ENCODE data around the gene SIVA1. TPM values are rescaled to one million over a fixed set of nuclear protein-coding genes. Genes with fewer than 3 reads are reported as not detected.

The SIVA1 gene
- total and polyA plus RNA-seq, 9 of the 15 experiments (the other 6 are each of a cell fraction or from before 2014, with no cell fraction given): 4.2 to 186 (median 54.2) TPM

DNA sequence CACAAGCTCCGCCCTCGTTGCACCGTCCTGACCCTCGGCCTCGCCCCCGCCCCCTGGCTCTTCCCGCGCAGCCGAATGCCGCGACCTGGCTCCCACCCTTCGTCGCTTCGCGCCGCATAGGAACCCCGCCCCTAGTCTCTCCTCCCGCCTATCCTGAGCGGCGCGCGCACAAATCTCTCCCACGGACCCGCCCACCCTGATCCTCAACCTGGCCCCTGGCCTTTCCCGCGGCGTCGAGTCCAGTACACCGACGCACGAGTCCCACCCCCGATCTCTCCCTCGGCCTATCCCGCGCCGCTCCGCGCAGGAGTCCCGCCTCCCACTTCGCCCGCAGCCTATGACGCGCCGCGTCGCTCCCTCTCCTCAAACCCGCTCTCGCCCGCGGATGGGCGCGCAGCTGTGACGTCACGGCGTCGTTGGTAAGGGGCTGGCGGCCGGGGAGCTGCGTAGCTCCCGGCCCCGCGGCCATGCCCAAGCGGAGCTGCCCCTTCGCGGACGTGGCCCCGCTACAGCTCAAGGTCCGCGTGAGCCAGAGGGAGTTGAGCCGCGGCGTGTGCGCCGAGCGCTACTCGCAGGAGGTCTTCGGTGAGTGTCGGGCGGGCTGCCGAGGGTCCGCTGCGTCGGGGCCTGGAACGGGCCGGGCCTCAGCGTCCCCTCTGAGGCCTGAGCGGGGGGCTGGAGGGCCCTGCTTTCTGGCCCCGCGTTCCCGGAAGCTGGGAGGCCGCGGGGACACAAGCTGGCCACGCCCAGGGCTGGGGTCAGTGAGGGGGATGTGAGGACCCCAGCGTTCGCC lies at the start of gene SIVA1 (continued):
- TF ChIP-seq, protein P1, sequence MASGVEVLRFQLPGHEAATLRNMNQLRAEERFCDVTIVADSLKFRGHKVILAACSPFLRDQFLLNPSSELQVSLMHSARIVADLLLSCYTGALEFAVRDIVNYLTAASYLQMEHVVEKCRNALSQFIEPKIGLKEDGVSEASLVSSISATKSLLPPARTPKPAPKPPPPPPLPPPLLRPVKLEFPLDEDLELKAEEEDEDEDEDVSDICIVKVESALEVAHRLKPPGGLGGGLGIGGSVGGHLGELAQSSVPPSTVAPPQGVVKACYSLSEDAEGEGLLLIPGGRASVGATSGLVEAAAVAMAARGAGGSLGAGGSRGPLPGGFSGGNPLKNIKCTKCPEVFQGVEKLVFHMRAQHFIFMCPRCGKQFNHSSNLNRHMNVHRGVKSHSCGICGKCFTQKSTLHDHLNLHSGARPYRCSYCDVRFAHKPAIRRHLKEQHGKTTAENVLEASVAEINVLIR (CRISPR knock-in tag; IDR thresholded peaks at IDR 0.05): peak; percentile 96
- TF ChIP-seq IFI16 (CRISPR knock-in tag; IDR thresholded peaks at IDR 0.05) (no peak), ZBED1 (IDR thresholded peaks at IDR 0.05) (no peak), MCM3 (IDR thresholded peaks at IDR 0.05) (no peak), NFYB (IDR thresholded peaks at IDR 0.05; ENCODE audit: extremely low read depth, insufficient read length) (peak; percentile 16), MYBL2 (IDR thresholded peaks at IDR 0.05; ENCODE audit: low read depth) (no peak), MYBL2 (CRISPR knock-in tag; IDR thresholded peaks at IDR 0.05; ENCODE audit: borderline replicate concordance) (no peak), PRMT5 (CRISPR knock-in tag; IDR thresholded peaks at IDR 0.05) (no peak), HNRNPLL (IDR thresholded peaks at IDR 0.05; ENCODE audit: low read depth, low read length, poor library complexity, severe bottlenecking) (peak; percentile 51), CREM (IDR thresholded peaks at IDR 0.05; ENCODE audit: low read depth) (peak; percentile 98), KLF16 (IDR thresholded peaks at IDR 0.05) (no peak), NCOA2 (IDR thresholded peaks at IDR 0.05; ENCODE audit: partially characterized antibody in 2 of 2) (no peak), SIX5 (IDR thresholded peaks at IDR 0.05; ENCODE audit: borderline replicate concordance in 1 of 2, insufficient read depth in 1 of 2, low read depth in 1 of 2, low read length in 2 of 2) (peak in 1 of 2 experiments; percentile 38; a peak in 1 of 4 replicates), ETV5 (CRISPR knock-in tag; IDR thresholded peaks at IDR 0.05; ENCODE audit: low read depth) (0 out of 2 replicates have a peak, but pooled peaks have one; percentile 44)
- TF ChIP-seq, protein P2, sequence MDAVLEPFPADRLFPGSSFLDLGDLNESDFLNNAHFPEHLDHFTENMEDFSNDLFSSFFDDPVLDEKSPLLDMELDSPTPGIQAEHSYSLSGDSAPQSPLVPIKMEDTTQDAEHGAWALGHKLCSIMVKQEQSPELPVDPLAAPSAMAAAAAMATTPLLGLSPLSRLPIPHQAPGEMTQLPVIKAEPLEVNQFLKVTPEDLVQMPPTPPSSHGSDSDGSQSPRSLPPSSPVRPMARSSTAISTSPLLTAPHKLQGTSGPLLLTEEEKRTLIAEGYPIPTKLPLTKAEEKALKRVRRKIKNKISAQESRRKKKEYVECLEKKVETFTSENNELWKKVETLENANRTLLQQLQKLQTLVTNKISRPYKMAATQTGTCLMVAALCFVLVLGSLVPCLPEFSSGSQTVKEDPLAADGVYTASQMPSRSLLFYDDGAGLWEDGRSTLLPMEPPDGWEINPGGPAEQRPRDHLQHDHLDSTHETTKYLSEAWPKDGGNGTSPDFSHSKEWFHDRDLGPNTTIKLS (IDR thresholded peaks at IDR 0.05; ENCODE audit: borderline replicate concordance, low read depth): peak; percentile 63; the same call in 1 of the 2 replicates
- TF ChIP-seq, protein P3, sequence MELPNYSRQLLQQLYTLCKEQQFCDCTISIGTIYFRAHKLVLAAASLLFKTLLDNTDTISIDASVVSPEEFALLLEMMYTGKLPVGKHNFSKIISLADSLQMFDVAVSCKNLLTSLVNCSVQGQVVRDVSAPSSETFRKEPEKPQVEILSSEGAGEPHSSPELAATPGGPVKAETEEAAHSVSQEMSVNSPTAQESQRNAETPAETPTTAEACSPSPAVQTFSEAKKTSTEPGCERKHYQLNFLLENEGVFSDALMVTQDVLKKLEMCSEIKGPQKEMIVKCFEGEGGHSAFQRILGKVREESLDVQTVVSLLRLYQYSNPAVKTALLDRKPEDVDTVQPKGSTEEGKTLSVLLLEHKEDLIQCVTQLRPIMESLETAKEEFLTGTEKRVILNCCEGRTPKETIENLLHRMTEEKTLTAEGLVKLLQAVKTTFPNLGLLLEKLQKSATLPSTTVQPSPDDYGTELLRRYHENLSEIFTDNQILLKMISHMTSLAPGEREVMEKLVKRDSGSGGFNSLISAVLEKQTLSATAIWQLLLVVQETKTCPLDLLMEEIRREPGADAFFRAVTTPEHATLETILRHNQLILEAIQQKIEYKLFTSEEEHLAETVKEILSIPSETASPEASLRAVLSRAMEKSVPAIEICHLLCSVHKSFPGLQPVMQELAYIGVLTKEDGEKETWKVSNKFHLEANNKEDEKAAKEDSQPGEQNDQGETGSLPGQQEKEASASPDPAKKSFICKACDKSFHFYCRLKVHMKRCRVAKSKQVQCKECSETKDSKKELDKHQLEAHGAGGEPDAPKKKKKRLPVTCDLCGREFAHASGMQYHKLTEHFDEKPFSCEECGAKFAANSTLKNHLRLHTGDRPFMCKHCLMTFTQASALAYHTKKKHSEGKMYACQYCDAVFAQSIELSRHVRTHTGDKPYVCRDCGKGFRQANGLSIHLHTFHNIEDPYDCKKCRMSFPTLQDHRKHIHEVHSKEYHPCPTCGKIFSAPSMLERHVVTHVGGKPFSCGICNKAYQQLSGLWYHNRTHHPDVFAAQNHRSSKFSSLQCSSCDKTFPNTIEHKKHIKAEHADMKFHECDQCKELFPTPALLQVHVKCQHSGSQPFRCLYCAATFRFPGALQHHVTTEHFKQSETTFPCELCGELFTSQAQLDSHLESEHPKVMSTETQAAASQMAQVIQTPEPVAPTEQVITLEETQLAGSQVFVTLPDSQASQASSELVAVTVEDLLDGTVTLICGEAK (IDR thresholded peaks at IDR 0.05): no peak
- TF ChIP-seq, protein P3 (CRISPR knock-in tag; IDR thresholded peaks at IDR 0.05): no peak

Measured in K562 (cell line).